ENCODE measurements around the gene LYSMD4. TPM values are rescaled to one million over a fixed set of nuclear protein-coding genes. Genes with fewer than 3 reads are reported as not detected.

Gene LYSMD4
- total RNA-seq, 4 donors from 2014 or later = 5.0 to 9.4 (median 7.0) TPM

DNA sequence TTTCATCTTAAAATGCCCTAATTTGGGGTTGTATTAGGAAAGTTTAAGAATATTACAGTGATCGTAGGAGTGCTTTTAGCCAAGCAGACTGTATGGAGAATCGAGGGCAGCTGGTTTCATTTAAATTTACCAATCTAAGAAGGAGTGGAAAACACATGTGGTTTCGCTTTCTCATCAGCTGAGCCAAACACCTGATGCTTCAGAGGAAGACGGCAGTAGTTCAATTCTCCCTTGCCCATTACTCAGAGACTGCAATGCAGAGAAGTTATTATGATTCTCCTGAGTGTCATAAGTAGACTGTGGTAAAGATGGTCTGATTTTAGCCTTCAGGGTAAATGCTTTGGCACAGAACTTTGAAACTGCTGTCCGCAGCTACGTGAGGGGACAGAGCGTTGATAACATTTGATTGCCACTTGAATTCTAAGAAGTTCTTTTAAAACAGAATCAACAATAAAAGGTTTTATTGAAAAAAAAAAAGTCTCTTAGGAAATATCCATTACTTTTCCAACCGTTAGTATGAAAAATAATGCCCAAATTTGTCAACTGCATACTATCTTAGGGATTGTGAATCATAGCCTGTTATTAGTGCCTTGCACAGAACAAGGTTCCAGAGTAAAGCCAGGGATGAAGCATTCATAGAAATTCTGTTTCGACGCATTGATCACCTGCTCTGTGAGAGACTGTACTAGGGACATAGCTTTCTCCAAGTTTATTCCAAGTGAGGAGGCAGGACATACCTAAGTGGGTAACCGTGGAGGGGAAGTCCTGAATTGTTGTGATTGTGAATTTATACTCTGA is 25.6 kb downstream of the LYSMD4 start:
- intact Hi-C loops (cut with DNase I) = loop anchor here (10.0 kb wide), 1 partner anchor 423 kb away; no protein-coding TSS in a partner anchor
- H3K4me1 ChIP-seq = peaks cover 16 to 30% of the 10 kb centered on the region in 2 donors
- 68 to 78% methylated on average over 11 of the region's 11 CpGs for WGBS, 2 donors

DNA sequence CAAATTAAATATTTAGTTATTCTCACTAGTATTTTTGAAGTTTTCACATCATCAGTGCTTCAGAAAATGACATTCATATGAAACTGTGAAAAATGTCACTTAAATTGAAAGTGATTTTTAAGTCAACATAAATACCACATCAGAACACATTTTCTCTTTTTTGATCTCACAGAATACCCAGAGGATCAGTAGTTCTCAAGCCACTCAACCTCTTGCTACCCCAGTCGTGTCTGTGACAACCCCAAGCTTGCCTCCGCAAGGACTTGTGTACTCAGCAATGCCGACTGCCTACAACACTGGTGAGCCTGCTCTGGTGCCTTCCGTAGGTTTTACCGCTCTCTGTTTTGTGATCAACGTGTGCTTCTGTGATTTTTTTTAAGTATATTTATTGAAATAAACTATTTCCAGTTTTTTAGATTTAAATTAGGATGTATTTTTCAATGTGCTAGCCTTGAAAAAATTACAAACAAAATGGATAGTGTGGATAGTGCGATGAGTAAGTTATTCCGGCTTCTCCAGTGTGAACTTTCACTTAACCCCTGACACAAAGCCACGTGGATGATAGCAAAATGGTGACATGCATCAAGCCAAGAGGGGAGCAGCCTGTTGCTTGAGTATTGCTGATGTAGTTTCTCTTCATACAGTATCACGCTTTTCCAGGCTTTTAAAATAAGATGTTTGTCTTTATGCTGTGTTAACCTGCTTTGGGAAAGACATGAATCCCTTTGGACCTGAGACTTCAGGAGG is 26.5 kb downstream of the LYSMD4 start:
- no peak for TF ChIP-seq POLR2A (IDR thresholded peaks at IDR 0.05)
- TF ChIP-seq, protein P1, sequence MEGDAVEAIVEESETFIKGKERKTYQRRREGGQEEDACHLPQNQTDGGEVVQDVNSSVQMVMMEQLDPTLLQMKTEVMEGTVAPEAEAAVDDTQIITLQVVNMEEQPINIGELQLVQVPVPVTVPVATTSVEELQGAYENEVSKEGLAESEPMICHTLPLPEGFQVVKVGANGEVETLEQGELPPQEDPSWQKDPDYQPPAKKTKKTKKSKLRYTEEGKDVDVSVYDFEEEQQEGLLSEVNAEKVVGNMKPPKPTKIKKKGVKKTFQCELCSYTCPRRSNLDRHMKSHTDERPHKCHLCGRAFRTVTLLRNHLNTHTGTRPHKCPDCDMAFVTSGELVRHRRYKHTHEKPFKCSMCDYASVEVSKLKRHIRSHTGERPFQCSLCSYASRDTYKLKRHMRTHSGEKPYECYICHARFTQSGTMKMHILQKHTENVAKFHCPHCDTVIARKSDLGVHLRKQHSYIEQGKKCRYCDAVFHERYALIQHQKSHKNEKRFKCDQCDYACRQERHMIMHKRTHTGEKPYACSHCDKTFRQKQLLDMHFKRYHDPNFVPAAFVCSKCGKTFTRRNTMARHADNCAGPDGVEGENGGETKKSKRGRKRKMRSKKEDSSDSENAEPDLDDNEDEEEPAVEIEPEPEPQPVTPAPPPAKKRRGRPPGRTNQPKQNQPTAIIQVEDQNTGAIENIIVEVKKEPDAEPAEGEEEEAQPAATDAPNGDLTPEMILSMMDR (IDR thresholded peaks at IDR 0.05) = no peak
- Histone ChIP-seq H3K9me3 (no peaks in the 10 kb centered on the region), H3K4me1 (peaks cover 16 to 32% of the 10 kb centered on the region in 2 donors), H3K36me3 (peaks cover 7 to 9% of the 10 kb centered on the region in 2 donors), H3K27ac (no peak overlapping the region), H3K27me3 (no peaks in the 10 kb centered on the region), H3K4me3 (replicated peaks in 1 of 3) (no peak overlapping the region)
- intact Hi-C loops (cut with DNase I) = loop anchor here (10.0 kb wide), 1 partner anchor 422 kb away; no protein-coding TSS in a partner anchor
- no peak for DNase-seq
- WGBS, 2 donors = 89 to 92% methylated on average over 10 of the region's 10 CpGs

More for the DNA sequence above, 25.6 kb downstream of the LYSMD4 start:
- Histone ChIP-seq H3K27ac (peak overlapping the region in 1 of 3 donors; percentile 17), H3K4me3 (replicated peaks in 1 of 3) (no peak overlapping the region), H3K9me3 (no peaks in the 10 kb centered on the region), H3K36me3 (peaks cover 7 to 17% of the 10 kb centered on the region in 2 donors), H3K27me3 (no peaks in the 10 kb centered on the region)
- no peak for DNase-seq
- no peak for TF ChIP-seq POLR2A (IDR thresholded peaks at IDR 0.05)
- TF ChIP-seq, protein P1 (IDR thresholded peaks at IDR 0.05) = no peak

DNA sequence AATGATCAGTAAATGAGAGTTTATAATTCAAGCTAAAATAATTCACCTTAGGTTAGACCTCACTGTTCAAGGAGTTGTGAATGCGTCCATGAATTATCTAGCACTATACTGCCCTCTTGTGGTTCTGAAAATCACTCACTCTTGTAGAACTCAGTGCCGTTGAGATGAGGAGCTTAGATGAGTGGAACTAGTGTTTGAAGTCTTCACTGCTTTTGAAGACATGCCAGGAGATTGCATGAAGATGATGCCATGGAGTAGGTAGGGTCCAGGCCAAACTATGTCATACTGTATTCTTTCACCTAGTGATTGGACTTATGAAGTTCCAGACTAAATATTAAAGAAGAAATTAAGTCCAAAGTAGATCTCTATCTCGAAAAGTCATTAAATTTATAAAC is 28.8 kb downstream of the LYSMD4 start:
- intact Hi-C loops (cut with DNase I) = loop anchor here (10.0 kb wide), 1 partner anchor 420 kb away; no protein-coding TSS in a partner anchor
- no peaks in the 10 kb centered on the region for H3K27me3 ChIP-seq
- DNase-seq = no peak
- H3K4me1 ChIP-seq = peaks cover 16 to 32% of the 10 kb centered on the region in 2 donors
- no peak overlapping the region for H3K4me3 ChIP-seq (replicated peaks in 1 of 3)
- H3K27ac ChIP-seq = peak overlapping the region in 2 of 3 donors; percentile 45 to 71
- no peaks in the 10 kb centered on the region for H3K36me3 ChIP-seq
- no peak for TF ChIP-seq POLR2A (IDR thresholded peaks at IDR 0.05)
- TF ChIP-seq, protein P1 (IDR thresholded peaks at IDR 0.05) = peak; percentile 45 to 86 (median 72)
- WGBS, 2 donors = 31% methylated on average over 3 of the region's 3 CpGs
- no peaks in the 10 kb centered on the region for H3K9me3 ChIP-seq

DNA sequence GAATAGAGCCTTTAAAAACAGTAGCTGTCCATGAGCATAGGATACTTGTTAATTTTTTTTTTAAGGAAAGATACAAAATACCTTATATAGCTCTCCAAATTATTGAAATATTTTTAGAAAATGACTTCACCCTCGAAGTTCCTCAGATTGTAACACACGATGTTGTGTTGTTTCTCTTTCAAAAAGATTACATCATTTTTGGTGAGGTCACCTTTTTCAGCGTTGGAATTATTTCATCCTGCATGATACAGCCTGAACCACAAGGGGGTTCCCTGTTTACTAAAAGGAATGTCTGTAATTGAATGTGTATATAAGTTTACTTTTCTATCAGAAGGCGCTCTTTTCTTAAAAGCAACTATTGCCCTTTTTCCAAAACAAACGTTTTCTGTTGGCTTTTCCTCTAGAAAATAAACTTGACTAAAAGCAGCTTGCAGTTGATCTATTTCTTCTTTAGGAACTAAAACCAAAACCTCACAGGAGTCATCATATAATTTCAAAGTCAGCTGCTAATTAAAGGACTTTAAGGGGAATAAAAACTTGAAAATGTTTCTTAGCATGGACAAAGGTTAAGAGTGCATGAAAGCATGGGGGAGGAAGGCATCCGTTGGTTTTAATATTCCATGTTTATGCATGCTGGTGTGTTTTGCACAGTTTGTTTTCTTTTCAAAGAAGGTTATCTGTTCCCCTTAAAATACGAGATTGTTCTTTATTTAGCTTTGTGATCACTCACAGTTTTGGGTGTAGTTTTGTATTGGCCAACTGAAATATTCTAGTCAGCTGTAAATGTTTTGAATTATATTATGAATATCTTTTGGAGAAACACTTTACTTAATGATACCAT is 29.4 kb downstream of the LYSMD4 start:
- Histone ChIP-seq H3K4me3 (replicated peaks in 1 of 3) (no peak overlapping the region), H3K4me1 (peaks cover 15 to 29% of the 10 kb centered on the region in 2 donors), H3K9me3 (no peaks in the 10 kb centered on the region), H3K27ac (peak overlapping the region; percentile 60 to 82 (median 71)), H3K36me3 (no peaks in the 10 kb centered on the region), H3K27me3 (no peaks in the 10 kb centered on the region)
- TF ChIP-seq POLR2A (IDR thresholded peaks at IDR 0.05) = no peak
- TF ChIP-seq, protein P1 (IDR thresholded peaks at IDR 0.05) = peak in 5 of 6 experiments; percentile 47 to 70 (median 57)
- no peak for DNase-seq
- intact Hi-C loops (cut with DNase I) = loop anchor here (10.0 kb wide), 1 partner anchor 419 kb away; no protein-coding TSS in a partner anchor
- 19 to 26% methylated on average over 7 of the region's 7 CpGs for WGBS, 2 donors

All from thyroid gland (tissue), 4 donors.